GM19372 (cell line): ENCODE measurements around the gene HSPA4L.

ENCODE experiments used
- ATAC-seq: cut with Tn5 transposase; IDR thresholded peaks from one replicate; pipeline ENCODE4 v1.9.1; 2021; ENCODE audit warnings: mild to moderate bottlenecking, low read depth, moderate library complexity; ENCODE audit not compliant: unreplicated experiment

Gene HSPA4L

DNA sequence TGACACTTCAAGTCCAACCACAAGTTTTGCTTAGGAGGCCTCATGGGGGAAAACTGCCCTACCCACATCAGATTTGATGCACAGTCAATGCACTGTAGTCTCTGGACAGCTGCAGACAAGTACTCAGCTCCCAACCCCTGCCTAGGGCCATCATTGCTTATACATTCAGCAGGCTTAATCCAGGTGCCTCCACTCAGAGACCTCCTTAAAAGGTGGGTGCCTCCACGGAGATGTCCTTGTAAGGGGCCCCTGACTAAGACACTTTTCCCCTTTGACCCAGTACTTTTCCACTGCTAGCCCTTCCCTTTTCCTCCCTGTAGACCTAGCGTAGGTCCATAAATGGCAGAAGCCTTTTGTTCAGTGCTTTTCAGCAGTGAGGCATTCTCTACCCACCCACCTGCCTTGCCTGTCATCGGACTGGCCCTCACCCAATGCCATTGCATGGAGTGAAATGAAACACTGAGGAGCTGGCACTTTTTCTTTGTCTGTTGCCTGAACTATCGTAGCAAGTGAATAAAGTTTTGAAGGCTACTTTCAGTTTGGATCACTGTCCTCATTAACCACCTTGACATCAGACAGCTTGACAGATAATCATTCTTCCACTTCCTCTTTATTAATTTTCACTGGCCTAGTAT is 74.8 kb downstream of the HSPA4L start:
- ATAC-seq: peak; percentile 81

DNA sequence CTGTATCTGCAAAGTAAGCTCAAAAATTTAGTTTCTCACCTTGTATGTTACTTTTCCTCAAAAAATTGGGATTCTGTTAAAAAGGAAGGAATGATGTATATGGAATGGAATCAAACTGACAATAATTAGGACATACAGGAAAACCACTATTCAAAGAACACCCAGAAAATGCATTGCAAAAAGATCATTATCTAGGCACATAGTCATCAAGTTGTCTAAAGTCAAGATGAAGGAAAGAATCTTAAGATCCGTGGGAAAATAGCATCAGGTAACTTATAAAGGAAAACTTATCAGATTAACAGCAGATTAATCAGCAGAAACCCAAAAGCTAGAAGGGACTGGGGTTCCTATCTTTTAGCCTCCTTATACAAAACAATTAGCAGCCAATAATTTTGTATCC is 75.5 kb downstream of the HSPA4L start:
- no peak for ATAC-seq

- no peak for ATAC-seq
These were observed 86.1 kb downstream of the HSPA4L start for GRCh38 chr4:127868196-127868595.

GRCh38 chr4:127870281-127870680 is 88.2 kb downstream of the HSPA4L start:
- no peak for ATAC-seq

DNA sequence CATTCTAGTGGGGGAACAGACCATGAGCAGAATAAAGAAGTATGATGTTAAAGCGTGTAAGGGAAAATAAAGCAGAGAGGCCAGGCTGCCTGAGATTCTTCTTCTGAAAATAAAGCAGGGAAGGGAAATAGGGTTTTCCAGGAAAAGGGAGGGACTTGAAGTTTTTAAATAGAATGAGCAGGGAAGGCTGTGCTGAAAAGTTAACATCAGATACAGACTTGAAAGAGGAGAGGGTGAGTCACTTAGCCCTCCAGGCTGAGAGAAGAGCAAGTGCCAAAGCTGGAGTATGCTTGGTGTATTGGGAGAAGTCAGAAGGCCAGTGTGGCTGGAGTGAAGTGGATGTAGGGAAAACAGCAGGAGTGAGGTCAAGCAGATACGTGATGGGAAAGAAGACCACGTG is 88.6 kb downstream of the HSPA4L start:
- ATAC-seq: no peak

DNA sequence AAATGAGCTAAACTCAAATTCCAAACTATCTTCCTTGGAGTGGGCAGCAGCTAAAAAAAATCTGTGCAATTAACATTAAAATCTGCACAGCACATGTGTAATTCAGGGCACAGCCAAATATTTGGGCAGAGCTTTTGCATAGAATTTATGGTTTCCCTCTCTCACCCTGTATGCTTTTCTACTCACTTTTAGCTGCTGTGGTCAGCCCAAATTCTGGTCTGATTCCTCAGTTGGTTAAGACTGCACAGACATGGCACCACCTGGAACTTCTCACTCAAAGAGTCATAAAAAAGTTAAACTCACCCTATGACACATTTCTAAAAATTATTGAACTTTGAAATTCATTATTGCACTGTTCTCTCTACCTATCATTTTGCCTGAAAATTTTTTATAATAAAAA is 93.7 kb downstream of the HSPA4L start:
- ATAC-seq: no peak

DNA sequence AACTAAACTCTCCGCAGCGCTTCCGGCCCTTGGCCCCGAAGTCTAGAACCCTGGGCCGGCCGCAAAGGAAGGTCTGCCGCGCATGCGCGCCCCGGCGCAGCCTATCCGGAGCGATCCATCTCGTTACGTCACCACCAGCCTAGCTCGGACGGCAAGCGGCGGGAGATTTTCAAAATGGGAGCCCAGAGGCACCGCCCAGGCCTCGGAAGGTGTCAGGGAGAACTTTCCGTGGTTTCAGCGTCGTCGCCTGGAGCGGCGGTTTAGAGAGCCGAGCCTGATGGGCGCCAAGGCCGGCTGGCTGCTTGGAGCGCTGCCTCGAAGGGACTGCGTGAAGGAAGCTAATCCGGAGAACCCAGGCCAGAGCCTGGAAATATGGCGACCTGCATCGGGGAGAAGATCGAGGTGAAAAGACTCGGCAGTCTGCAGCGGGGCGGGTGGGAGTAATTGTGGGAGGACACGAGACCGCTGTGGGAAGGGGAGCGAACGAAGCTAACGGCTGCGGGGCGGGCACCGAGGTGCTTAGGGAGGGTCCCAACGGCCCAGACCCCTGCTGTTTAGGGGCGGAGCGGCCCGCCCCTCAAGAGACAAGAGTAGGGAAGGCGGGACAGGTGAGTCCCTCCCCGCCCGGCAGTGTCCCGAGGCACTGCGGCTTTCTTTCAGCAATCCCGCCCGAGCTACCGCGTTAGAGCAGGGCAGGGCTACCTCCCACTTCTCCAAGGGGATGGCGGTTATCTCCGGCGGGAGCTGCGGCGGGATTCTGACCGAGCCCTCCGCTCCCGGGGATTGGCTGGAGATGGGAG is 98.8 kb downstream of the HSPA4L start, which contains the start of gene PLK4:
PLK4 (plus strand) TSS at position 131 of the 800 bp plus-strand sequence; CDS start at position 373, 242 bp downstream.
- ATAC-seq: peak; percentile 89

DNA sequence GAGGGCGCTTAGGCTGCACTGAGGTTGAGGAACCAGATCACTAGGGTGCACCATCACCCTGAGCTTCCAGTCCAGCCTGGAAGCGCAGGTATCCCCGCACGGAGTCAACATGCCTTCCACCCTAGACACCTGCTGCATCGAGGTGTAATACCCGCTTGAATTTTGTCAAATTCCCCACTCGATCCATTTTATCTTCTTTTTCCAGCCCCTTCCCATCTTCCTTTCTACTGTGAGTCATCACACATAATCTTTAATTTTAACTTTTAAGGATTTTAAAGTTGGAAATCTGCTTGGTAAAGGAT is 99.4 kb downstream of the HSPA4L start:
- peak; percentile 37 for ATAC-seq

GRCh38 chr4:127888559-127888958 is 106.4 kb downstream of the HSPA4L start:
- no peak for ATAC-seq

GRCh38 chr4:127889903-127890302 is 107.8 kb downstream of the HSPA4L start:
- ATAC-seq: no peak
